Progenitor cell of endocrine pancreas (in vitro differentiated cells): ENCODE results near the gene EED. TPM values are rescaled to one million over a fixed set of nuclear protein-coding genes. Genes with fewer than 3 reads are reported as not detected.

ENCODE experiments used
- DNase-seq: peaks from one replicate; pipeline ENCODE4 v3.0.0; 2021; ENCODE audit warnings: low spot score; ENCODE audit not compliant: unreplicated experiment
- H3K27ac Mint-ChIP-seq: 2 replicates; pipeline ENCODE4 v1.8.0; 2021; ENCODE audit warnings: mild to moderate bottlenecking, moderate library complexity, mixed read lengths
- H3K27me3 Mint-ChIP-seq: 2 replicates; pipeline ENCODE4 v1.8.0; 2021; ENCODE audit warnings: mixed read lengths
- H3K36me3 Mint-ChIP-seq: 2 replicates; pipeline ENCODE4 v1.8.0; 2022; ENCODE audit warnings: mixed read lengths; ENCODE audit not compliant: insufficient read depth
- H3K4me1 Mint-ChIP-seq: 2 replicates; pipeline ENCODE4 v1.8.0; 2021; ENCODE audit warnings: low read depth, mixed read lengths
- H3K4me3 Mint-ChIP-seq: 2 replicates; pipeline ENCODE4 v1.8.0; 2021; ENCODE audit warnings: low read depth, mild to moderate bottlenecking, moderate library complexity, mixed read lengths
- H3K9me3 Mint-ChIP-seq: 2 replicates; pipeline ENCODE4 v1.8.0; 2021; ENCODE audit warnings: low read depth, mixed read lengths
- total RNA-seq: library from RNA; stranded (reverse); gene quantifications from 2 replicates; pipeline ENCODE4 v1.2.1, GENCODE V29; 2021
- TF ChIP-seq, protein P1 (sequence below): fragments of 200-600 bp; sonication (generic); IDR thresholded peaks from one replicate; pipeline ENCODE4 v1.5.0; 2021; ENCODE audit warnings: antibody characterized with exemption, mild to moderate bottlenecking; ENCODE audit not compliant: unreplicated experiment

The EED gene
- total RNA-seq, 1 donor from 2014 or later, result 34.6 TPM

DNA sequence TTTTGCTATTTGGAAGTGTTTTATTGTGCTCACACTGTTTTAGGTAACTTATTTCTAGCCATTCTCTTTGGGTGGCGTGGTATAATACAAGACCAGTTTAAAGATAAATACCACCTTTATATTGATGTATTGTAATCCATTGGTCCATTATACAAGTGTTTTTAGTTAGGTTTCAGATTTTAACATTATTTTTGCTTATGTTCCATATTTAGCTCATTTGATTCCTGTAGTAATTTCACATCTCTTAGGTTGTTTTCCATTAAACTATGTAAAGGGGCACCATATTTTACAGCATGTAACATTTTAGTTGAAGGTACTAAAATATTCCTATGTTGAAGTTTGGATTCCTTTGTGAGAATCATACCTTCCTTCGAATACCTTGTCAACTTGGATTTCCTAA is 20.1 kb downstream of the EED start:
- Mint-ChIP-seq H3K27ac (no peak overlapping the region), H3K4me1 (no peaks in the 10 kb centered on the region), H3K4me3 (no peak overlapping the region), H3K27me3 (no peaks in the 10 kb centered on the region), H3K36me3 (peaks cover 17% of the 10 kb centered on the region), H3K9me3 (no peaks in the 10 kb centered on the region)
- DNase-seq, result no peak
- TF ChIP-seq, protein P1, sequence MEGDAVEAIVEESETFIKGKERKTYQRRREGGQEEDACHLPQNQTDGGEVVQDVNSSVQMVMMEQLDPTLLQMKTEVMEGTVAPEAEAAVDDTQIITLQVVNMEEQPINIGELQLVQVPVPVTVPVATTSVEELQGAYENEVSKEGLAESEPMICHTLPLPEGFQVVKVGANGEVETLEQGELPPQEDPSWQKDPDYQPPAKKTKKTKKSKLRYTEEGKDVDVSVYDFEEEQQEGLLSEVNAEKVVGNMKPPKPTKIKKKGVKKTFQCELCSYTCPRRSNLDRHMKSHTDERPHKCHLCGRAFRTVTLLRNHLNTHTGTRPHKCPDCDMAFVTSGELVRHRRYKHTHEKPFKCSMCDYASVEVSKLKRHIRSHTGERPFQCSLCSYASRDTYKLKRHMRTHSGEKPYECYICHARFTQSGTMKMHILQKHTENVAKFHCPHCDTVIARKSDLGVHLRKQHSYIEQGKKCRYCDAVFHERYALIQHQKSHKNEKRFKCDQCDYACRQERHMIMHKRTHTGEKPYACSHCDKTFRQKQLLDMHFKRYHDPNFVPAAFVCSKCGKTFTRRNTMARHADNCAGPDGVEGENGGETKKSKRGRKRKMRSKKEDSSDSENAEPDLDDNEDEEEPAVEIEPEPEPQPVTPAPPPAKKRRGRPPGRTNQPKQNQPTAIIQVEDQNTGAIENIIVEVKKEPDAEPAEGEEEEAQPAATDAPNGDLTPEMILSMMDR, result no peak

DNA sequence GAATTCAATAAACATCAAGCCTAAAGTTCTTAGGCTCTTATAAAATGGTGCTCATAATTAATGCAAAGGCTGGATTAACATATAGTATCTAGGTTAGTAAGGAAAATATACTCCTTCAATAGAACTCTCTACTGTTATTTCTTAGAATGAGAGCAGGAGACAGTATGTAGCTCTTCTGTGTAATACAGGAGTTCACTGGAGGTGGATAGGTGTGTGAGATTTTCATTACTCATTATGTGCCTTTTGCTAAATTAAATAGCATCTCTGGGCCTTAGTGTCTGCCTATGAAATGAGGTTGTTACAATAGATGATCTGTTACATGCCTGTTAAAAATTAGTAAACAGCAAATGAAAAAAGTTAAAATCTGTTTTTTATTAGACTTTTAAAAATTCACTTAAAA is 20.6 kb downstream of the EED start:
- H3K4me1 Mint-ChIP-seq, result no peaks in the 10 kb centered on the region
- no peak overlapping the region for H3K4me3 Mint-ChIP-seq
- H3K9me3 Mint-ChIP-seq, result peaks cover 3% of the 10 kb centered on the region
- H3K27ac Mint-ChIP-seq, result no peak overlapping the region
- TF ChIP-seq, protein P1, result no peak
- DNase-seq, result no peak
- H3K36me3 Mint-ChIP-seq, result peaks cover 21% of the 10 kb centered on the region
- no peaks in the 10 kb centered on the region for H3K27me3 Mint-ChIP-seq

GRCh38 chr11:86269645-86270044 is 25.1 kb downstream of the EED start:
- peaks cover 3% of the 10 kb centered on the region for H3K9me3 Mint-ChIP-seq
- DNase-seq, result no peak
- H3K4me3 Mint-ChIP-seq, result no peak overlapping the region
- H3K4me1 Mint-ChIP-seq, result peaks cover 2% of the 10 kb centered on the region
- H3K27me3 Mint-ChIP-seq, result no peaks in the 10 kb centered on the region
- H3K27ac Mint-ChIP-seq, result no peak overlapping the region
- TF ChIP-seq, protein P1, result no peak
- peaks cover 31% of the 10 kb centered on the region for H3K36me3 Mint-ChIP-seq

DNA sequence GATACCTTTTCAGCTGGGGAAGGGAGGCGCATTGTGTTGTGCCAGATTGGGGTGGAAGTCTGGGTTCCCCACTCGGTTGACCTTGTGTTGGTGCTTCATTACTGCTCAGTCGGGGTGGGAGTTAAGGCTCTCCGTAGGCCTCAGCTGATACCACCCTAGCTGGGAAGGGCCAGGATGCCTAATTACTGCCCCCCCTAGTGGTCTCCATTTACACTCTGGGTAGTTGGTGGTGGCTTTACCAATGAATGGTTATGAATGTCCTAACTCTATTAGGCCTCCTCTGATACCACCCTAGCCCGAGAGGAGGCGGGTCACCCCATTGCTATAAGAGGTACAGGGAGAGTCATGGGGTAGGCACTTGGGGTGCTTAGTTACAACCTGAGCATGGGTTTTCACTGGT is 29.9 kb downstream of the EED start:
- Mint-ChIP-seq H3K9me3 (peaks cover 3% of the 10 kb centered on the region), H3K4me3 (no peak overlapping the region), H3K4me1 (peaks cover 3% of the 10 kb centered on the region), H3K27ac (no peak overlapping the region), H3K27me3 (no peaks in the 10 kb centered on the region), H3K36me3 (peaks cover 36% of the 10 kb centered on the region)
- no peak for DNase-seq
- TF ChIP-seq, protein P1, result peak; percentile 22

- TF ChIP-seq, protein P1, result no peak
- Mint-ChIP-seq H3K4me1 (peaks cover 3% of the 10 kb centered on the region), H3K27ac (peak overlapping the region; percentile 54), H3K4me3 (no peak overlapping the region), H3K27me3 (no peaks in the 10 kb centered on the region), H3K36me3 (peaks cover 38% of the 10 kb centered on the region), H3K9me3 (peaks cover 2% of the 10 kb centered on the region)
- DNase-seq, result no peak
These were observed 30.4 kb downstream of the EED start for GRCh38 chr11:86274999-86275398.
